Hepatocyte (in vitro differentiated cells): ENCODE results near the gene CRABP2. TPM values are rescaled to one million over a fixed set of nuclear protein-coding genes. Genes with fewer than 3 reads are reported as not detected.

Experiments used
- DNase-seq: peaks from one replicate; pipeline ENCODE4 v3.0.0-alpha.2; 2016; ENCODE audit warnings: low spot score
- H2AFZ ChIP-seq: fragments of 200-600 bp; sonication (generic); 2 replicates; pipeline ENCODE4 v1.6.0; 2016; ENCODE audit warnings: antibody characterized with exemption, mild to moderate bottlenecking
- H3K27ac ChIP-seq: fragments of 200-600 bp; sonication (generic); 2 replicates; pipeline ENCODE4 v1.5.1; 2016; ENCODE audit warnings: mild to moderate bottlenecking
- H3K27me3 ChIP-seq: fragments of 200-600 bp; sonication (generic); 2 replicates; pipeline ENCODE4 v1.6.1; 2016
- H3K36me3 ChIP-seq: fragments of 200-600 bp; sonication (generic); replicated peaks from 2 replicates; pipeline ENCODE4 v1.5.1; 2016; ENCODE audit warnings: low read depth; ENCODE audit not compliant: insufficient read depth
- H3K4me1 ChIP-seq: fragments of 200-600 bp; sonication (generic); 2 replicates; pipeline ENCODE4 v1.5.1; 2016; ENCODE audit warnings: mild to moderate bottlenecking, moderate library complexity; ENCODE audit not compliant: insufficient read depth
- H3K4me2 ChIP-seq: fragments of 200-600 bp; sonication (generic); 2 replicates; pipeline ENCODE4 v1.6.0; 2016
- H3K4me3 ChIP-seq: fragments of 200-600 bp; sonication (generic); 2 replicates; pipeline ENCODE4 v1.5.1; 2016; ENCODE audit warnings: mild to moderate bottlenecking
- H3K79me2 ChIP-seq: fragments of 200-600 bp; sonication (generic); 2 replicates; pipeline ENCODE4 v1.6.0; 2017; ENCODE audit warnings: mild to moderate bottlenecking
- H3K9me2 ChIP-seq: fragments of 200-600 bp; sonication (generic); replicated peaks from 2 replicates; pipeline ENCODE4 v1.6.0; 2017; ENCODE audit warnings: mild to moderate bottlenecking; ENCODE audit not compliant: insufficient read depth
- H3K9me3 ChIP-seq: fragments of 200-600 bp; sonication (generic); 2 replicates; pipeline ENCODE4 v1.5.1; 2016; ENCODE audit warnings: low read depth, mild to moderate bottlenecking
- H4K20me1 ChIP-seq: fragments of 200-600 bp; sonication (generic); 2 replicates; pipeline ENCODE4 v1.6.0; 2016; ENCODE audit warnings: mild to moderate bottlenecking; ENCODE audit not compliant: insufficient read depth, poor library complexity, severe bottlenecking
- EZH2 ChIP-seq: fragments of 200-600 bp; sonication (generic); IDR thresholded peaks from 2 replicates; pipeline ENCODE4 v1.6.1; 2016; ENCODE audit warnings: antibody characterized with exemption, mild to moderate bottlenecking, borderline replicate concordance
- EZH2phosphoT487 ChIP-seq: fragments of 200-600 bp; sonication (generic); IDR thresholded peaks from one replicate; pipeline ENCODE4 v1.6.1; 2018; ENCODE audit warnings: antibody characterized with exemption, mild to moderate bottlenecking, low read depth, moderate library complexity; ENCODE audit not compliant: unreplicated experiment, severe bottlenecking
- WGBS: methylation state at CpG from one replicate; pipeline ENCODE4 v1.1.6; 2016; ENCODE audit warnings: low lambda C conversion rate; ENCODE audit errors: missing lambda C conversion rate; 5-methylcytosine and 5-hydroxymethylcytosine counted together
- polyA plus RNA-seq: library from polyadenylated mRNA; unstranded; fragments of >200 nt; fragmentation: Nextera tagmentation; extraction: Ambion mirVana; gene quantifications from 2 replicates; pipeline ENCODE4 v1.2.1, GENCODE V29; 2016
- total RNA-seq: library from RNA; depleted of rRNA; stranded (reverse); fragments of >200 nt; gene quantifications from 2 replicates; pipeline ENCODE4 v1.2.3, GENCODE V29; 2014
- TF ChIP-seq, protein P1 (sequence below): fragments of 200-600 bp; sonication (generic); IDR thresholded peaks from 2 replicates; pipeline ENCODE4 v1.5.1; 2016; ENCODE audit warnings: antibody characterized with exemption, mild to moderate bottlenecking; ENCODE audit not compliant: poor library complexity

CRABP2 gene
- total and polyA plus RNA-seq, 2 experiments from 2014 or later: 93.5 to 171 TPM

DNA sequence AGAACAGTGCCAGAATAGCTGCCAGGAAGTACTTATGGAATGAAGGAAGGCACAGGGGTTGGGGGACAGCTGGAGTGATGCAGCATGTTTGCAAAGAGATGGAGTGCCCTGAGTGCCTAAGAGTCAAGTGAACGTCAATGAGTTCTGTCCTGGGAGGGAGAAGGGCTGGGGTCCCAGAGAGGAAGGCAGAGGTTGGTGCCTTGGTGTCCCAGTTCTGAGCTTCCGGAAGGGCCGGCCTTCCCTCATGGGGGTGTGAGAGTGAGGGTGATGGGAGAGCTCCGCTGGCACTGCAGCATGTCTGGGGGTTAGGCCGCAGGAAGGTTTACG, 45.8 kb downstream of the CRABP2 start:
- DNase-seq: no peak
- Histone ChIP-seq H3K4me1 (peaks cover 64% of the 10 kb centered on the region), H4K20me1 (no peaks in the 10 kb centered on the region), H3K27me3 (peaks cover 26% of the 10 kb centered on the region), H3K9me2 (no peaks in the 10 kb centered on the region), H3K79me2 (no peaks in the 10 kb centered on the region), H2AFZ (no peak overlapping the region), H3K36me3 (no peaks in the 10 kb centered on the region), H3K4me3 (no peak overlapping the region), H3K9me3 (no peaks in the 10 kb centered on the region), H3K4me2 (peak overlapping the region; percentile 68), H3K27ac (no peak overlapping the region)
- WGBS: 40% methylated on average over 6 of the region's 6 CpGs
- TF ChIP-seq EZH2phosphoT487: no peak

DNA sequence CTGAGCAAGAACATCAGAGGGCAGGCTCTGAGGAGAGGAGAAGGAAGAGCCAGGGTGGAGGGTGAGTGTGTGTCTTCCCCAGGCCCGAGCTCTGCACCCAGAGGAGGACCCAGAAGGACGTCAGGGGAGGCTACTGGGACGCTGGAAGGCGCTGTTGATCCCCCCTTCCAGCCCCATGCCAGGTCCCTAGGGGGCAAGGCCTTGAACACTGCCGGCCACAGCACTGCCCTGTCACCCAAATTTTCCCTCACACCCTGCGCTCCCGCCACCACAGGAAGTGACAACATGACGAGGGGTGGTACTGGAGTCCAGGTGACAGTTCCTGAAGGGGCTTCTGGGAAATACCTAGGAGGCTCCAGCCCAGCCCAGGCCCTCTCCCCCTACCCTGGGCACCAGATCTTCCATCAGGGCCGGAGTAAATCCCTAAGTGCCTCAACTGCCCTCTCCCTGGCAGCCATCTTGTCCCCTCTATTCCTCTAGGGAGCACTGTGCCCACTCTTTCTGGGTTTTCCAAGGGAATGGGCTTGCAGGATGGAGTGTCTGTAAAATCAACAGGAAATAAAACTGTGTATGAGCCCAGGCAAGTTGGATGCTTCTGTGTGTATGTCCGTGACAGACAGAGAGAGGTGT, 46.3 kb downstream of the CRABP2 start:
- no peak overlapping the region for H2AFZ ChIP-seq
- no peak overlapping the region for H3K27ac ChIP-seq
- H4K20me1 ChIP-seq: no peaks in the 10 kb centered on the region
- 95% methylated on average over 9 of the region's 10 CpGs for WGBS
- no peaks in the 10 kb centered on the region for H3K9me3 ChIP-seq
- H3K4me3 ChIP-seq: no peak overlapping the region
- H3K4me1 ChIP-seq: peaks cover 59% of the 10 kb centered on the region
- H3K79me2 ChIP-seq: no peaks in the 10 kb centered on the region
- TF ChIP-seq, protein P1, sequence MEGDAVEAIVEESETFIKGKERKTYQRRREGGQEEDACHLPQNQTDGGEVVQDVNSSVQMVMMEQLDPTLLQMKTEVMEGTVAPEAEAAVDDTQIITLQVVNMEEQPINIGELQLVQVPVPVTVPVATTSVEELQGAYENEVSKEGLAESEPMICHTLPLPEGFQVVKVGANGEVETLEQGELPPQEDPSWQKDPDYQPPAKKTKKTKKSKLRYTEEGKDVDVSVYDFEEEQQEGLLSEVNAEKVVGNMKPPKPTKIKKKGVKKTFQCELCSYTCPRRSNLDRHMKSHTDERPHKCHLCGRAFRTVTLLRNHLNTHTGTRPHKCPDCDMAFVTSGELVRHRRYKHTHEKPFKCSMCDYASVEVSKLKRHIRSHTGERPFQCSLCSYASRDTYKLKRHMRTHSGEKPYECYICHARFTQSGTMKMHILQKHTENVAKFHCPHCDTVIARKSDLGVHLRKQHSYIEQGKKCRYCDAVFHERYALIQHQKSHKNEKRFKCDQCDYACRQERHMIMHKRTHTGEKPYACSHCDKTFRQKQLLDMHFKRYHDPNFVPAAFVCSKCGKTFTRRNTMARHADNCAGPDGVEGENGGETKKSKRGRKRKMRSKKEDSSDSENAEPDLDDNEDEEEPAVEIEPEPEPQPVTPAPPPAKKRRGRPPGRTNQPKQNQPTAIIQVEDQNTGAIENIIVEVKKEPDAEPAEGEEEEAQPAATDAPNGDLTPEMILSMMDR: no peak
- TF ChIP-seq EZH2phosphoT487 (no peak), EZH2 (no peak)
- H3K27me3 ChIP-seq: peaks cover 32% of the 10 kb centered on the region
- peak overlapping the region; percentile 68 for H3K4me2 ChIP-seq
- DNase-seq: no peak
- H3K36me3 ChIP-seq: no peaks in the 10 kb centered on the region
- H3K9me2 ChIP-seq: no peaks in the 10 kb centered on the region

GRCh38 chr1:156658496-156658895, 46.9 kb downstream of the CRABP2 start:
- Histone ChIP-seq H4K20me1 (no peaks in the 10 kb centered on the region), H2AFZ (no peak overlapping the region), H3K79me2 (no peaks in the 10 kb centered on the region), H3K4me1 (peaks cover 53% of the 10 kb centered on the region), H3K4me2 (no peak overlapping the region), H3K4me3 (no peak overlapping the region), H3K9me3 (no peaks in the 10 kb centered on the region), H3K9me2 (no peaks in the 10 kb centered on the region), H3K36me3 (no peaks in the 10 kb centered on the region), H3K27ac (no peak overlapping the region), H3K27me3 (peaks cover 37% of the 10 kb centered on the region)
- no peak for DNase-seq
- TF ChIP-seq, protein P1: no peak
- no peak for TF ChIP-seq EZH2
- no peak for TF ChIP-seq EZH2phosphoT487
- 98% methylated on average over 14 of the region's 14 CpGs for WGBS

DNA sequence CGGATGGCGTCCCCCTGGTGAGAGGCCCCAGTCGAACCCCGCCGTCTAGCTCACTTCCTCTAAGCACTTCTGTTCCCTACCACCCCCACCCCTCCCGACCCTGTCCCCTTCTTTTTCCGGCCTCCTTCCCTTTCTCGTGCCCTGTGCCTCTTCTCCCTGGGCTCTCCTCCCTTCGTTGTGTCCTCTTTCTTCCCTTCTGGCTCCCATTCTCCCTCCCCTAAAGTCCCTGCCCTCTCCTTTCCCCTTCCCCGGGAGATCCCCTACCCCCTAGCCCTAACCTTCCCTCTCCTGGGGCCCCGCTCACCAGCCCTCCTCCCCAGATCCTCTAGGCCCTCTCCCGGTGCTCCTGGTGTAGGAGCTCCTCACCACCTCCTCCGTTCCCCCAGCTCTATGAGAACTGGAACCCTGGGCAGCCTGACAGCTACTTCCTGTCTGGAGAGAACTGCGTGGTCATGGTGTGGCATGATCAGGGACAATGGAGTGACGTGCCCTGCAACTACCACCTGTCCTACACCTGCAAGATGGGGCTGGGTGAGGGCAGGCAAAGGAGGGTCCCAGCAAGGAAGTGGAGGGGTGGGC, 47.6 kb downstream of the CRABP2 start:
- Histone ChIP-seq H3K9me2 (no peaks in the 10 kb centered on the region), H3K9me3 (no peaks in the 10 kb centered on the region), H4K20me1 (no peaks in the 10 kb centered on the region), H3K79me2 (no peaks in the 10 kb centered on the region), H3K27me3 (peaks cover 39% of the 10 kb centered on the region), H3K27ac (no peak overlapping the region), H3K4me3 (no peak overlapping the region), H3K4me1 (peaks cover 46% of the 10 kb centered on the region), H2AFZ (no peak overlapping the region), H3K36me3 (no peaks in the 10 kb centered on the region), H3K4me2 (peak overlapping the region; percentile 91)
- TF ChIP-seq EZH2phosphoT487 (no peak), EZH2 (no peak)
- TF ChIP-seq, protein P1: no peak
- no peak for DNase-seq
- WGBS: 35% methylated on average over 7 of the region's 15 CpGs
